SU-DHL-6 (cell line): ENCODE measurements around the gene RAMACL.

Source experiments
- CTCF ChIP-seq: fragments of 200-600 bp; sonication (generic); IDR thresholded peaks from one replicate; pipeline ENCODE4 v1.5.1; 2017; ENCODE audit warnings: antibody characterized with exemption, mild to moderate bottlenecking, low read length, moderate library complexity; ENCODE audit not compliant: insufficient read depth, poor library complexity, severe bottlenecking
- EZH2phosphoT487 ChIP-seq: fragments of 200-600 bp; sonication (generic), shearing (Covaris generic); conservative IDR thresholded peaks from 2 replicates; pipeline ENCODE4 v1.6.1; 2018; ENCODE audit warnings: mild to moderate bottlenecking, antibody characterized with exemption, low read length, moderate library complexity, mixed read lengths

- TF ChIP-seq EZH2phosphoT487 = no peak
- TF ChIP-seq CTCF = no peak
These were observed 33.4 kb upstream of the RAMACL start for GRCh38 chr6:166619912-166620311.
